Hematopoietic multipotent progenitor cell treated with erythropoietin and hydrocortisone succinate and interleukin-3 and kit ligand, for 17 days (in vitro differentiated cells): ENCODE measurements around the gene TBC1D7.

Experiments used
- DNase-seq: peaks from one replicate; pipeline ENCODE4 v3.0.0-alpha.2; 2015; ENCODE audit warnings: low spot score

The TBC1D7 gene

DNA sequence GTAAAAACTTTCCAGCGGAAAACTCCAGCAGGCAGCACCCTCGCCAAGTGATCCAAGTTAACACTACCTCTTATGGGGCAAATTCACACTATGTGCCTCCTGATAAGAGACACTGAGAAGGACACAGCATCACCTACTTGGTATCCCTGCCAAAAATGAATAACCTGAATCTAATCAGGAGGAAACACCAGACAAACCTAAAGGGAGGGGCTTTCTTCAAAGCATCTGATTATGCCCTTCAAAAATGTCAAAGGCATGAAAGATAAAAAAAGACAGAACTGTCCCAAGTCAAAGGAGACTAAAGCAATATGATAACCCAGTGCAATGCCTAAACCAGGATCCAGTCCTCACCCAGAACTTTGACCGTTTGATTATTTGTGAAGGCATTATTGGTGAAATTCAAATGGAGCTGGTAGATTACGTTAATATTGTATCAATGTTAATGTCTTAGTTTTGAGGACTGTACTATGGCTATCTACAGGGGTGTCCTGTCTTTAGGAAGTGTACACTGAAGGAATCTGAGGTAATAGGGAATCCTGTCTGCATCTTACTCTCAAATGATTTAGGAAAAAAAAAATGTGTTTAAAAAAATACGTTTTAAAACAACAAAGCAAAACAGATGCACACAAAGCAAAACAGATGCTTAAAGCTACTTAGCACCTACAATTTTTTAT, 8.3 kb downstream of the TBC1D7 start:
- peak; percentile 33 for DNase-seq

DNA sequence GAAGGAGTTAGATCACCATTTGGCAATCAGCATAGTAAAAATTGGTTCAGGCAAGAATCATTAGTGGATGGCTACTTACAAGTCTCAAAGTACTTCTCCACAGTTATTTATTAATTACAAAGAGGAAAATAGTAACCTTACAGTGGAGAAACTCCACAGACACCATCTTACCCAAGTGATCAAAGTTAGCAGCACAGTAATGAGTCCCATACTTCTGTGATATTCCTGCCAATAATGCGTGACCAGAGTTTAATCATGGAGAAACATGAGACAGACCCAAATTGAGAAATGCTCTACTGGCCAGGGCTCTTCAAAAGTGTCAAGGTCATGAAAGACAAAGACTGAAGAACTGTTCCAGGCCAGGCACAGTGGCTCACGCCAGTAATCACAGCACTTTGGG, 9.5 kb downstream of the TBC1D7 start:
- no peak for DNase-seq

DNA sequence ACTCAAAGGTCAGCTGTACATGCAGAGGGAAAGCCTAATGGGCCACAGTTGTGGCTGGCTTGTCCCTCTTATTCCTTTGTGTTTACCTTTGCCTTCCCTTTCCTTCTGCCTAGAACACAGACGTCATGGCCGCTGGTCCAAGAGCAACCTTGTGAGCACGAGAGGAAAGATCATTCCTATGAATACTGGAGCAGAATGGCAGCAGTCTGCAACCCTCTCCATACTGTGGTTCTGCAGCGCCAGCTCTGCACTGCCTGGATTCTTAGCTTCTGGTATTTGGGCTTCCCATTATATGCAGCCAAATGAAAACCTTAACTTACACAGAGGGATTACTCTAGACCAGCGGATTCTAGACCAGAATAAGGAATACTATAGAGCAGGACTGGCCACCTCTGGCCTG, 12.4 kb downstream of the TBC1D7 start:
- no peak for DNase-seq

DNA sequence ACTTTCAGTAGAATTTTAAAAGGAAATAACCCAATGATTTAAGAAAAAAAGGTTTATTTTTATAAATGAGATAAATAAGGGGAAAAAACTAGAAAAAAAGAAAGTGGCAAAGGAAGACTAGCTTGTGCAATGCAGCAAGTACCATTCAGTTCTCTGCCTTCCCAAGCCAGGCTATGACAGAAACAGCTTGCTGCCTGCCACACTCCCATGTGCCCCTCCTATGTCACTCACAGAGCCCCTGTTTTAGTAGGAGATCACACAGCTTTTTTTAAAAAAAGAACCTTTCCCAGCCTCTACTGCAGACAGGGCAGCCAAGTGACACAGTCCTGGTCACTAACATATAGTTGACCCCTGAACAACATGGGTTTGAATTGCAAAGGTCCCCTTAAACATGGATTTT, 13.5 kb downstream of the TBC1D7 start:
- DNase-seq = no peak

DNA sequence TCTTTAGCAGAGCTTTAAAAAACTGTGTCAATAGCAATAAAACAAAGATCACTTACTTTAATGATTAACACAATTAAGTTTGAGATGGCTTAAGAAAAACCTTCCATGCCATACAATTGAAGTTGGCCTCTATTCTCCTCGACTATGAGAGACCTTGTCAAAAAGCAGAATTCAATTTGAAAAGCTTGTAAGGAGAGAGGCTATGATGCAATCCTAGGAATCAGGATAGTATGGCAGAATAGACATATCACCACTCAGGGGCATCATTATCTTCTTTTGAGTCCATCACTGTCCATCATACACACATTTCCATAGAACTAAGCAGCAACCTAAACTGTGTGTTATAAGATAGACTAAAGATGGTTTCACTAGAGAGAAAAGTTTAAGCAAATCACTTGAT, 17.2 kb downstream of the TBC1D7 start:
- no peak for DNase-seq

DNA sequence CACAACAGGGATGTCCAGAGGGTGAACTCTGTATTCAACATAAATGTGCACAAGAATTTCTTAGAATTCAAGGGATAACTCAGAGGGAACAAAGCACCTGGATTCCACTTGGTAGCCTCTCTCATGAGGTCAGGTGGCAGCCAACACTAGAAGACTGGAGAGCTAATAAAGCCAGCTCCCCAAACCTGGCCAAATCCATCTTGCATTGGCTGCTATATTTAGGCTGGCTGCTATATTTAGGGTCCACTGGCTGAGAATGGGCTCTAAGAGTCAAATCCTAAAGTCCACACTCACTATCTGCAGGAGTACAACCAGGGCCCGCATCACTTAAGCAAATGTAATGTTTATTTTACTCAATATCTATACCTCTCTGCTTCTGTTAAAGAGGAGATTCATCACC, 20.0 kb downstream of the TBC1D7 start:
- no peak for DNase-seq

DNA sequence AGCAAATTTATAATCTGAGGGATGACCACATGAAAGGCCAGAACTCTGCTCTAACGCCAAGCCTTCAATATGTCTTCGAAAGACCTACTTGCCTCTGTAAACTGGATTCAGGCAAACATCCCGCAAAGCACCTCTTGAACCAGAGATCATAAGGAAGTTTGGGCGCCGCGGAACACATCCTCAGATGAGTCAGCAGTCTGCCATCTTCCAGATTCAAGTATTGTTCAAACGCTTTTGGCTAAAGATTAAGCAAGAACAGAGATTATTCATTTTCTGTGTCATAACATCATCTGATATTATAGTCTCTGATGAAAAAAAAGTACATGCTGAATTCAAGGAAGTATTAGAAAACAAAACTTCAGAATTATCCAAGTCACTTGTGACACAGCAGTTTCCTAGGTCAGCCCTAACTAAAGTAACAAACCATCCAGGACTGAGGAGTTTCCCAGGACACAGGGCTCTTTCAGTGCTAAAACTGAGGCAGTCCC, 20.8 kb downstream of the TBC1D7 start:
- DNase-seq = no peak

DNA sequence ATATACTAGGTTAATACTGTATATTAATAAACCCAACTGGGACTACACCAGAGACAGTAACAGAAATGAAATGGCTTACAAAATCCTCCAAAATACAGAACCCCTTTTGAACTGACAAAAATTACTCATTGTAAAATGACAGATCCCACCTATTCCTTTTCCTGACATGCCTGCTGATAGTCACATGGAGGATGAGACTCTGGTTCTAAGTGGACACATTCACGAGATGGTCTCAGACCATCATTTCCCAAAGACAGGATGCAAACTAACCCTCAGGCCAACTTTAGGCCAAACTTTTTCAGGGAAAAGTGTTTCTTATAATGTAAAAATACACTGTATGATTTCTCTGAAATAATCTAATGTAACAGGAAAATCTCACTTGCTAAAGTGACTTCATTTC, 22.5 kb downstream of the TBC1D7 start:
- DNase-seq = no peak

DNA sequence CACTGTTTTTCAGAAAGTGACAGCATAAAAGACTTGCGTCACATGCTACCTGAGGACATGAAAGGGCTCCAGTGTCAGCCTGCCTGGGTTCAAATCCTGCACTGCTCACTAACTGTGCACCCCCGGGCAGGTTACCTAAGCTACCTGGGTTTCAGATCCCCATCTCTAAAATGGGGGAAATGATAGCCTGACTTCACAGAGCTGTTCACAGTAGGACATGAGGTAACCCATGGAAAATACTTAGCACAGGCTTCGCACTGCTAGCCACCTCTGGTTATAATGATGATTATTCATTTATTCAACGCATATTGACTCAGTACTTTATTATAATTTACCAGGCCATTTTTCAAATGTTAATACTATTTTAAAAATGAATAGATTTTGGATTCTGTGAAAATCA, 23.0 kb downstream of the TBC1D7 start:
- DNase-seq = no peak

DNA sequence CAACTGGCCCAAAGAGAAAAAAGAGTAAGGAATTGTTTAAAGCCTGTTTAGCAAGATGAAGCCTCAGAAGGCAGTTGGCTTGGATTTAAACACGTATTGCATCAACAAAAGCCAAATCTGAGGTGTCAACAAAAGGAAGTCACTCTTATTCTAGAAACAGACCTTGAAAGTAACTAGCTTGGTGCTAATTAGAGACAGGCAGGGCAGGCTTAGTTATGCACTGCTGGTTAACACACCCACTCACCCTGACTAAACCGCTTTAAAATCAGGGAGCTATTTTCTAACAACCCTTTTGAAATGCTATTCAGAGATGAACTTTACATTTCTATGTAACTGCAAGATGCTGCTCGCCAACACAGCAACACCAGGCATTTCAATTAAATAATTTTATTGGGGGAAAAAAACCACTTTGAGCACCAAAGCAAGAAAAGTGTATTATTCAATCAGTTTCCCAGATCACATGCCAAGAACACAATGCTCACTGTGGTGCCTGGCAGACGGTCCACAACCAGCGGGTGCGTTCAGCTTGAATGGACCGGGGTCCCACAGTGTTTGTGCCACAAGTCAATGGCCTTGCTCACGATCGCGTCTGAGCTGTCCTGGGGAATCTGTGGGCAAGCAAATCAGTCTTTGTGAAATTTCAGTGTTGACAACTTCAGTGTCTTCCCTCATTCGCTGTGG, 23.6 kb downstream of the TBC1D7 start:
- DNase-seq = no peak

DNA sequence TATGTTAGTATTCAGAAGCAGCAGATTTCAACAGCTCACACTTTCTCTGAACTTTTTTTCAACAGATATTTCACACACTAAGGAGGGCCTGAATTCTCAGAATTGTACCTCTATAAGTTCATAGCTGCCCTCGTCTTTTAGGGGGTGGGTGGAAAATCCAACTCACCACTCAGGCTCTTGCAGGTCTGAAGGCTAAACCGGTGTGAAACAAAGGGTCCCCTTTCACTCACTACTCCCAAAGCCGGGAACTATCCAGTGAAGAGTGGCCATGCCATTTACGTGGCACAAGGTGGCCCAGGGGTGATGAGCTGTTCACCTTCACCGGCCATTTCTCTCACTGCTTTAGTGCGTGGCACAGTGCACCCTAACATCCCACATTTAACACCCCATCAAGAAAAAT, 24.2 kb downstream of the TBC1D7 start:
- no peak for DNase-seq

DNA sequence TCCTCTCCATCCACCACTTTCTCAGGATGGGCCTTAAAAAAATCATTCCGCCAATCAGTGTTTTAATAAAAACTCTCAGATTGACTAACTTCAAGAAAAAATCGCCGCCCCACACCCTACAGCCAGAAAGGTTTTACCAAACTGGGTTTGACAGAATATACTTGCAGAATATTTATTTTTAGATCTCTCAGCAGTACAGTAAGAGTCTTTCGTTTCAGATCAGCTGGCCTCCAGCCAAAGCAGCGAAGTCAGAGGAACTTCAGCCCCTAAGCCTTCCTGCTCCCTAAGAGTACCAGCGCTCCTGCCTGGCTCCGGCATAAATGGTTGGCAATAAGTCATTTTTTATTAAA, 24.7 kb downstream of the TBC1D7 start:
- DNase-seq = peak; percentile 20

DNA sequence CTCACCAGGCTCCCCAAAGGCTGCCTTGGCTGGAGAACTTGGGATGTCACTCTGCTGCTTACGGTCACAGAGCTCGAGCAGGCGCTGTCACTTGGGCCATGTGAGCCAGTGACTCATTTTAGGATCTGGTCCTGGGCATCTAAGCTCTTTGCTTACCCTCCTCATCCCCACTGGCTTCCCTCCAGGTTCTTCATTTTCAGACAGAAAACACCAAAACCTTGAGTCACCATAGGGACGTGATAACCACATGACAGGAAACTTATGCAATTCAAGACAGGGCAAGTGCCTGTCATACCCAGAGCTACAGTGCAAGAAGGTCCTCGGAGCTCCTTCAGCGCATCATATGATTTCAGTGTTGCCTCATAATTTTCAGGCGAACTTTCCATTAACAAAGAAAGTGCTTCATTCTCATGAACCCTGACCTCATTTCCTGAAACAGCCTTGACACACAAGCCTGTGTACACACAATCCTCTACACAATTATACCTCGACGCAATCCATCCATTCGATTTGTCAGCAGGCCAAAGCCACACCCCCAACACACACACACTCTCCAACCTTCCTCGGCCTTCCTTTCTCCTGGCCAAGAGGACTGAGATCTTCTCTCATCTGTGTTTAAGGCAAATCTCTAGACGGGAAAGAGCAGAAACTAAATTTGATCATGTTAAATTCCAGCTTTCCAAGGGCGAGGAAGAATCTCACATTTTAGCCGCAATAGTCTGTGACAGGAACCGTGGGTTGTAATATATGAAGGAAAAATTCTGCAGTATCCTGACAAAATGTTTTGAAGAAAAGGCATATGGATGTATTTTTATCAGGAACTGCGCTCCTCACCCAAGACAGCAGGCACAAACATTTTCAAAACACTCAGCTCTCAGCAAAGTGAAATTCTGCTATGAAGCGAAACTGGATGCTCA, 25.3 kb downstream of the TBC1D7 start:
- peak; percentile 75 for DNase-seq

DNA sequence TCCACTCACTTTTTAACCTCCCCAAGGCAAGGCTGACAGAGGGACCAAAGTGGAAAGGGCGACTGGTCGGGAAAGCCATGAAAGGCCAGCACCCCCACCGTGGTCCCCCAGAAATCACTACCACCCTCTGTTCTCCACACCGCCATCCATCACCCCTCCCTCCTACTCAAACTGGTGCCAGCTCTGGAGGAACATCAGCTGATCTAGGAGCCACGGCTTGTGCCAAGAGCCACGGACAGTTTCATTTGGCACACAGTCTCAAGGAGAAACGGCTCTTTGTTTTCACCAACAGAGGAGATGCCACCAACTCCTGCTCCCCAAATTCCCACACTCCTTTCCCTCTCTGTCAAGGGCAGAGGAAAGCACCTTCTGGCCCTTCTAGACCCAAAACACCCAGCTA, 26.0 kb downstream of the TBC1D7 start:
- no peak for DNase-seq

DNA sequence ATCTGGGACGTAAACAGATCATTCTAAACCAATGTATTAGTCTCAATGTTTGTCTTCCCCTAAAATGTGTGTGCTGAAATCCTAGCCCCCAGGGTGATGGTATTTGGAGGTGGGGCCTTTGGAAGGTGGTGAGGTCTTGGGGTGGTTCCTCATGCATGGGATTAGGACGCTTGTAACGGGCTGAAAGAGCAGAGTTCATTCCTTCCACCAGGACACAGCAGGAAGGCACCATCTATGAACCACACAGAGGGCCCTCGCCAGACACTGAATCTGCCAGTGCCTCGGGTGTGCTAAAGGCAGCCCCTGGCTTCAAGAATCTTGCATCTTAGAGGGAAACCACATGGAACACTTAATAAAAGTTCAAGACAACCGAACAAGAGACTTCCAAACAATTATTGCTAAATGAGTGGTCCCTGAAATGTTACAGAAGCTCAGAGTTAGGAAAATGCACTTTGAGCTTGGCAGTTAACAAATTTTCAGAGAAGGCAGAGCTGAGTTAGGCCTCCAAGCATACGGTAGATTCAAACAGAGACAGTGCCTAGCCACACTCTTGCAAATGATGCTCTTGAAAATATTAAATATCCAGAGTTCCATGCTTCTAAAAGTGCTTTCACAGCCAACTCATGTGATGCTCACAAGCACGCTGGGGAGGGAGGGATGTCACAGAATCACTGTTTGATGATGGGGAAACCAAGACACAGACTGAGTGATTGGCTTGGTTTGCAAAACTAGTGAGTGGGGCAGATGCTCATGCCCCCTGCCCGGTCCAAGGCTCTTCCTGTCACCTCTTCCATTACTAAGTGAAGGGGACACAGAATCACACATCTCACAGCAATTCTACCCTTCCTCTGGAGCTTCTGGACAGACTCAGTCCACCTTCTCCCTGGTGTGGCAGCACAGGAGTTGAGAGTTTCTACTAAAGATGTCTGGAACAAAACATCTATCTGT, 27.4 kb downstream of the TBC1D7 start:
- DNase-seq = no peak

DNA sequence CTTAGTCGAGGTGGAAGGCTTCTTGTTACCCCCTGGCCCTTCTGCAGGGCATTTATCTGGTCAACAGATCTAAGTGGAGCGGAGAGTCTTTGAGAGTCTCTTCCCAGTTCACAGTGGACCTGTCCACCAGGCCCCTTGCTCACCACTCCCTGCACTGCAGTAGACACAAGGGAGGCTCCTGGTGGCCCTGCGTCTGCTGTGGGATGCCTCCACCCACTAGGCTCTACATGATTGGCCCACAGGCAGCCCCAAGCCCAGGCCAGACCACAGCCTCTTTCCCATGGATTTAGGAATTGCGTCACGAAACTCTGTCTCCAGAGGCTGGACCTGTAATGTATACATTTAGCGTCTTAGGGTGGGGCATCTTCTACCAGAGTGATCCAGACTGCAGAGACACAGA, 28.4 kb downstream of the TBC1D7 start:
- no peak for DNase-seq

DNA sequence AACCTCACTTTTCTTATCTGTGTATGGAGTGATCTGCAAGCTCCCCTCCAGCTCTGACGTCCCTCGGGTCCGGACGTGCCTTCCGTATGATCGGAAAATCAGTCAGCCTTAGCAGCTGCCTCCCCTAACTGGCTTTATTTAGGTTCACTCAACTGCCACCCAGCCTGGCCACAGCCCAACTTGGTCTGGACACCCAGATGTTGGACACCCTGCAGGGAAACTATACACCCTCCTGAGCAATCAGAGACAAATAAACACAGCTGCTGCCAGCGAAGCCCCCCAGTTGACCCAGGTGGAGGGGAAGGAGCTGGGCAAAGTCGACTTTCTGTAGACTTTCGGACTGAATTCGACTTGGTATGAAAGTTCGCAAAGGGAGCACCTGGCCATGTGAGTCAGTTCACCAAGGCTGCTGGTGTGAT, 28.9 kb downstream of the TBC1D7 start:
- no peak for DNase-seq

DNA sequence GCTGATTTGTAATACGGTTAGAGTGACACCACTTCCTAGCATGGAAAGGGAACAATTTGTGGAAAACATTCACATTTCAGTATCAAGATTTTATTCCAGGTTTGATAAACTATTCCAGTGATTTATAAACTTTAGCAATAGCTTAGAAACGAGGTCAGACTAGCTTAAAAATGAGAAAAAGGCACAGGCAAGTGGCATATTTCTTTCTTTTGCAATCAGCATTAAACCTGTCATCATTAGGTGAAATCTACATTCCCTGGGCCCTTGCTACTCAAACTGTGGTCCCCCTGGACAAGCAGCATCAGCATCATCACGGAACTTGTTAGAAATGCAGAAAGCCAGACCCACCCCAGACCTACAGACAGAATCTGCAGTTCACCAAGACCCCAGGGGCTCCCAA, 29.9 kb downstream of the TBC1D7 start:
- no peak for DNase-seq

DNA sequence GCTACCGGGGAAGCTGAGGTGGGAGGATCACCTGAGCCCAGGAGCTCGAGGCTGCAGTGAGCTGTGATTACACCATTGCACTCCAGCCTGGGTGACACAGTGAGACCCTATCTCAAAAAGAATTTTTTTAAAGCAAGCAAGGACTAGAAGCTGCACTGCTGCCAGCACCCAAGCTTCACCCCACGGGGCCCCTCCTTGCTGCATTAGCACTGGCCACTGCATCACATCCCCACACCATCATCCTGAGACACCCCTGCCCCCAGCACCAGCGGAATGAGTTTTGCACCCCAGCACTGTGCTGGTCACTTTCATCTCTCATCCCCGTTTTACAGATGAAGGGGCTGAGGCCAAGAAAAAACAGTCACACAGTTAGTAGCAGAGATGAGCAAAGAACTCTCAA, 30.9 kb downstream of the TBC1D7 start:
- DNase-seq = no peak

DNA sequence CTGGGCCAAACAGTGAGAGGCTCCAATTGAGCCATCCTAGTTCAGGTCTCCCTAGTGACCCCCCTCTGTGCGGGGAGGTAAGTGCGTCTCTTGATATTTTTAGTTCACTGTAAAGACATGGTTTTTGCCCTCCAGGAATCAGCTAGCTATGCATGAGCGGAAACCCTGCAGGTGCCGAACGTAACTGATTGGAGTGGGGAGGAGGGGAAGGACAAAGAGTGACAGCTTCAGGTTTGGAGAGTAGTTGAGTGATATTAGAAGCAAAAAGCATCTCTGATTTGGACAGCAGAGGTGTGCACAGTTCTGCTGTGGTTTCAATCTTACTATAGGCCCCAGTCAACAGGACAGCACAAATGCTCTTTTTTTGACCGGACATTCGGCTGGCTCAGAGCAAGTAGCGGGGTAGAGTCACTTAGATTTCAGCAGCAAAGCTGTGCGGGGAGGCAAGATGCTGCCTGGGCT, 31.8 kb downstream of the TBC1D7 start:
- no peak for DNase-seq

DNA sequence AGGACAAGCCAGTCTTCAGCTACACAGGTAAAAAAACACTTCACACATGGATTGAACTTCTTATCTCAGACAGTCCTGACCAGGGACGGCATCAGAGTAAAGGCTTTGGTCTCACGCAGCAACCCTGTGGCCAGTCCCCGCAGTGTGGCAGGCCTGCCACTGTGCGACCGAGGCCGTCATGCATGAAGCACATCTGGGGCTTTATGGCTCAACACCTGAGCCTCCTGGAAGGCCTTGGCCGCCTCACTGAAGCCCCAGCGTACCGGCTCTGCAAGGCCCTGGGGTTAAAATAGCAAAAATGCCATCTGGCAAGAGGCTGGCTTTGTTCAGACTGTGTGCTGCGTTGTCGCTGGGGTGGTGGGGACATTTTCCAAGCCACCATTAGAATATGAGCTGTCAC, 32.8 kb downstream of the TBC1D7 start:
- DNase-seq = no peak
